Activated naive CD4-positive, alpha-beta T cell treated with anti-CD3 and anti-CD28 coated beads, Interleukin-2, amount 50 U/mL, for 16 hours (primary cell): Measurements from ENCODE around the gene RAB8B.

Source experiments
- DNase-seq: peaks from one replicate; pipeline ENCODE4 v3.0.0-alpha.2; 2020

Gene RAB8B

DNA sequence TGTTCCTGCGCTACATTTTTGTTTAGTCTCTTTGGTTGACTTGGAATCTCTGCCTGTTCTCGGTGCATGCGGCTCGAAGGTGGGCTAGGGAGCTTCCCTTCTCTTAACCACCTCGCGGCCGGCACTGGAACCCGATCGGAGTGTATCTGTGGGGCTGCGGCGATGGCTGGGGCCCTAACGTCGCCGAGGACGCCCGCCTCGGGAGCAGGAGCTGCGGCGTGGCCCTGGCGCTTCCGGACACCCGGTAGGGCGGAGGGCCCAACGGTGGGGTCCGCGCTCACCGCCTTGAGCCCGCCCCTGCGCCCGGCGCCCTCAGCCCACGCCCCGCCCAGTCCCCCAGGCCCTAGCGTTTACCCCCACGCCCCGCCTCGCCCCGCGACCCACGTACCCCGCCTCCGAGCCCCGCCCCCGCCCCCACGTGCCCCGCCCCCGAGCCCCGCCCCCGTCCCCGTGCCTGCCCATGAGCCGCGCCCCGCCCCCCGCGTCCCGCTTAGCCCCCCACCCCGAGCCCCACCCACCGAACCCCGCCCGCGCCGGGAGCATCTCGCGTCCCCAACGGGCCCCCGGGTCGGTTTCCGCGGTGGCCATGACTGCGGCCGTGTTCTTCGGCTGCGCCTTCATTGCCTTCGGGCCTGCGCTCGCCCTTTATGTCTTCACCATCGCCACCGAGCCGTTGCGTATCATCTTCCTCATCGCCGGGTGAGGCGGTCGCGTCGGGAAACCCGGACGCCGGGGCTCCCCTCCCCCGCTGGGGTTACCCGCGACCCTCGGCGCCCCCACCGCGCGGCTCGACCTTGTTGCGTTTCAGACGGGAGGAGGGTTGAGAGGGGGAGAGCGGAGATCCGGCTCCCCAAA, 87.9 kb downstream of the RAB8B start, which contains the start of gene APH1B:
TSS of gene APH1B (plus strand) at position 568 of the 855 bp plus-strand sequence. CDS start at position 587, 19 bp downstream.
- DNase-seq = peak; percentile 71

- DNase-seq = no peak
These were observed 88.6 kb downstream of the RAB8B start for GRCh38 chr15:63277893-63278456.

- no peak for DNase-seq
These were observed 93.7 kb downstream of the RAB8B start for GRCh38 chr15:63283126-63283525.

DNA sequence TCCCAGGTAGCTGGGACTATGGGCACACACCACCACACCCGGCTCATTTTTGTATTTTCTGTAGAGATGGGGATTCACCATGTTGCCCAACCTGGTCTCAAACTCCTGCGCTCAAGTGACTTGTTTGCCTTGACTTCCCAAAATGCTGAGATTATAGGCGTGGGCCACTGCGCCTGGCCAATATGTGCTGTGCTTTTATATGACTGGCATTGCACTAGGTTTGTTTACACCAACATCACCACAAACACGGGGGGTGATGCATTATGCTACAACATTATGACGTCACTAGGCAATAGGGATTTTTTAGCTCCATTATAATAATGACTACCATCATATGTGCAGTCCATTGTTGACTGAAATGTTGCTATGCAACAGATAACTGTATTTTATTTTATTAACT, 94.9 kb downstream of the RAB8B start:
- DNase-seq = no peak

- DNase-seq = no peak
These were observed 97.7 kb downstream of the RAB8B start for GRCh38 chr15:63287109-63287508.

- no peak for DNase-seq
These were observed 98.9 kb downstream of the RAB8B start for GRCh38 chr15:63288342-63288741.

DNA sequence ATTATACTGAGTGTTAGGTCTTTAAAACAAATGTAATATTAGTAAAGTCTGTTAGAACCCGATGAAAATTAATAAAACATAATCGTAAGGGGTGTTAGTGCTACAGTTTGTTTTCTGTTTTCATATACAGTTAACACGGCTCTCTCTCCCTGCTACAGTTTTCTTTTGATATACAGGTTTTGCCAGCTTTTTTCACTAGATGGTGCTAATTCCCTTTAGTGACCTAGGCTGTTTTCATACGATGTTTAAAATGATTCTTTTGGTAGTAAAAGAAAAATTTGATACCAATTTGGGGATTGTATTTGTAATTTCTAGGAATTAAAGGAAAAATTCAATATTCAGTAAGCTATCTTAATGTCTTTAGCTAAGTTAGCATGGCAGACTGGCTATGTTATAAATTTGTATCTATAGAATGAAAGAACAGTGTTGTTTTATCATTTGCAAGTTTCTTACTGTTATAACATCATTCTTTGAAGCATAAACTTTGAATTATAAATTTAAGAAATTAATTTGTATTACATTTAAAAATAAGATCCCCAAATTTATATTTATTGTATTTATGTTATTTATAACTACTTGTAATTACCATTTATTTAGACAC, 99.5 kb downstream of the RAB8B start:
- DNase-seq = no peak

- DNase-seq = no peak
These were observed 102.1 kb downstream of the RAB8B start for GRCh38 chr15:63291507-63291906.

DNA sequence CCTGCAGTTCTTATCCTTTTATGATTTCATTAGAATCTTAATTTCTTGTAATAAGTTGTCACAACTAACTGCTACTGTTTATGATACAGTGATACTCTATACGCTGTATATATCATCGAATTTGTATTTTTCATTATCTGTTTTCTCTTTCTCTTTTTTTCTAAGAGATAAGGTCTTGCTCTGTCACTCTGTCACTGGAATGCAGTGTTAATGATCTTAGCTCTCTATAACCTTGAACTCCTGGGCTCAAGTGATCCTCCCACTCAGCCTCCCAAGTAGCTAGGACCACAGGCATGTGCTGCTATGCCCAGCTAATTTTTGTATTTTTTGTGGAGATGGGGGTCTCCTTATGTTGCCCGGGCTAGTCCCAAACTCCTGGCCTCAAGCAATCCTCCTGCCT, 102.8 kb downstream of the RAB8B start:
- no peak for DNase-seq

- no peak for DNase-seq
These were observed 103.4 kb downstream of the RAB8B start for GRCh38 chr15:63292771-63293170.

GRCh38 chr15:63294359-63294758, 105.0 kb downstream of the RAB8B start:
- no peak for DNase-seq

DNA sequence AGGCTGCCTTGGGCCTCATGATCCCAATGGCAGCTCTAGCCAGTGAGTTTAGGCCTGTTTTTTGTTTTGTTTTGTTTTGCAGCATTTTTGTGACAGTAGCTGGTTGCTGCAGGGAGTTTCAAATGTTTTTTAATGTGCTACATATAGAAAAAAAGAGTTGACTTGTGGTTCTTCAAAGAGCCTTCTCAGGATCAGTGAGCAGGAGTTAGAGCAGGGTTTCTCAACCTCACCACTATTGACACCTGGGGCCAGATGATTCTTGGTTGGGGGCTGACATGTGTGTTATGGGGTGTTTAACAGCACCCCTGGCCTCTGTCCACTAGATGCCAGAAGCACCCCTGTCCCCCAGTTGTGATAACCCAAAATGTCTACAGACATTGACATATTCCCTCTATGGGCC, 105.9 kb downstream of the RAB8B start:
- no peak for DNase-seq

DNA sequence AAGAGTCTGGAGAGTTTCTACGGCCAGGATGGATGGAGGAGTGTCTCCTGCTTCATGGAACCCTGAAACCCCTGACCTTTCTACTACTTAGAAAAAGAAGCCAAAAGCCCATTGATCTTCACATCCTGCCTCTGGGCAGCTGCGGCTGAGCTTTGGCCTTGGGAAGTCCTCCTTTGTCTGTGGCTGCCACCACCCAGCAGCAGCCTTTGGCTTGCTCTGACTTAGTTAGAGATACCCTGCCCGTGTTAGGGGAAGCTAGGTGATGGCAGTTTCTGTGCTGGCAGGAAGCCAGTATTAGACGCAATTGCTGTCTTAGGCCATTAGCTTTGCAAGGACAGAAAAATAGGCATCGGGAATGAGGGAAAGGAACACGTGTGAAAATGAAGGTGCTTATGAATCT, 106.8 kb downstream of the RAB8B start:
- no peak for DNase-seq

DNA sequence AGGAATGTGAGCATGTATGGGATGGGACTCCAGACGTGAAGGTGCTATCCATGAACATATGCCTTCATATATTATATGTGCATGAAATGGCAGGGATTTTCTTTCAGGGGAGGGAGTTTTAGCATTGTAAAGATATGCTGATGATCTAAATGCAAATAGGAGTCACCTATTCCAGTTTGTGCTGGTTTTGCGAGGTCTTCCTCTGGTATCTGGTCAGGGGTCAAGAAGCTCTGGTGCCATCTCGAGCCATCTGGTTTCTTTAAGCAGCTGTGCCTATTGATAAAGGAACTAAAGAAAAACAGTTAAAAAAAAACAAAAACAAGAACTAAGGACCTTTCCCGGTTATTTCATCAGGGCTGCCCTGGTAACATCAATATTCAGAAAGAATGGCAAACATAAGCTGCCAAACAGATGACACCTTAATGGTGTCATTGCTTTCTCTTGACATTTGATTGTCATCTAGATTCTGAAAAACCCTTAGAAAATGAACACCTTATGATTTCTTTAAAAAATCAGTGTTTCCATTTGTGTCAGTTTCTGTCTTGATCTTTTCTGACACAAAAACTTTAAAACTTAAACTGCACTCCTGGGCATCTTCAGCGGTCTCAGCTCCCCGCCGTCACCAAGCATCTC, 110.7 kb downstream of the RAB8B start:
- no peak for DNase-seq

DNA sequence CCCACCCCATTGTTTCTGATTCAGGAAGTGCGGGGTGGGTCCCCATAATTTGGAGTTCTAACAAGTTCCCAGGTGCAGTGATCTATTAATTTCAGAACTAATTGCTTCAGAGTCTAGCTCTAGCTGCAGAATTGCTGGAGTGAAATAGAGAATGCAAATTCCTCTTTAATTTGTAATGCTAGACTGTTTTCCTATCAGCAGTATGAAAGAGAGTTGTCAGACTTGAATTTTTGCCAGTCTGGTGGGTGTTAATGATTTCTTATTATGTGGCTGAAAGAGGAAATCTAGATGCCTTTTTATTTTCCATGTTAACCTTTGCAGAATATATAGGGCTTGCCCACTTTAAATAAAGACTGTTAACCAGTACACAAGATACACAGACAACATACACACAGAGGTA, 111.7 kb downstream of the RAB8B start:
- no peak for DNase-seq

DNA sequence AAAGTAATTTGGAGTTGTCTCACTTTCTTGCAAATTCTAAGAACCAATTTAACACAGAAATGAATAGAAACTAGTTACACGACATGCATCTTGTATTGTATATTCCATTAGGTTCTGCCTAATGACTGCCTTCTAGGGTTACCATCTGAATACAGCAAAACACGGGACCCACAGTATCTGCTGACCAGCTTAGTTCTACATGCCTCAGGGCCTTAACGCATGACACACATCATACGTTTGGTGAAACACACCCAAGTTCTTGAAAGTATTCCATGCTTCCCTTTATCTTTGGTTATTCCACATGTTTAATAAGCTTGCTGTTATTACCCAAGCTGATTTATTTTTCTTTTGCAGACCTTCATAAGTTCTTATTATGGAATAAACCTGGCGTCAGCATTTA, 115.9 kb downstream of the RAB8B start:
- no peak for DNase-seq

DNA sequence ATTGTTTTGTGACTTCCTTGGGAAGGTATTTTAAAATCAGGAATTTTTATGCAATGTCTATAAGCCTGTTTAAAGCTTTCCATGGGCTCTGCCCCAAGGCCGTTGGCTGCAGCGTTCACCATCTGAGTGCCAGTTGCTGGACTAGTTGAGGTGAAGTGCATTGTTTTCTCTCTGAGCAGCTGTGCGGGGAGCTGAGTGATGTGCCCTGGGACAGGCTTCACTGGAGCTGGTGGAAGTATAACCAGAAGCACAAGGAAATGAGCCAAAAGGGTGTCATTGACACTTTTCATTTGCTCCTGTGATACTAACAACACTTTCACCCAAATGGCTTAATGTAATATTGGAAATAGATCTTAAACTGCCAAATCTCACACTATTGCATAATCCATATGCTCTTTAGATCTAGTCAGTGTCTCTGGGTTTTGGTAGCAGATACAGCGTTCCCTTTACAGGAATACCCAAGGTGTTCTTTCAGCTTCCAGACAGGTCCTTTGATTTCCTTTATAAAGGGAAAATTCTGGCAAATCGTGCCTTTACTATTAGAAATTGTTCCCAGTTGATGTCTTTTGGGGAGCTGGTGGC, 117.2 kb downstream of the RAB8B start:
- DNase-seq = no peak

GRCh38 chr15:63308491-63308890, 119.1 kb downstream of the RAB8B start:
- no peak for DNase-seq

- no peak for DNase-seq
These were observed 119.5 kb downstream of the RAB8B start for GRCh38 chr15:63308947-63309346.

- DNase-seq = no peak
These were observed 121.2 kb downstream of the RAB8B start for GRCh38 chr15:63310646-63311045.

- DNase-seq = no peak
These were observed 122.9 kb downstream of the RAB8B start for GRCh38 chr15:63312286-63312685.

DNA sequence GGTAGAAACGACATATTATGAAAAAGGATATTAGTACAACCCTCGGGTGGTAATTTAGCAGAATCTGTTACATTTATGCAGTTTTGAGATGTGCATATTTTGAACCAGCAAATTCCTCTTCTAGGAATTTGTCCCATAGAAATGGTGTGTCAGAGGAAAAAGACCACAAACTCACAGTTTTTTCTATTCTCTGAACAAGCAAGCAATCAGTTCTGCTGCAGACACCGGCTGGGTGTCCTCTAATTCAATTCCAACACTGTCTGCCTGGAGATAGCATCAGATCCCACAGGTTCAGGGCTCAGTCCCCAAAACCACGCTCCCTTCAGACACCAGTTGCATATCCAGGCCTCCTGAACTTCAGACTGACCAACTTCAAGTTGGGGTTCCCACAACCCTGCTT, 124.4 kb downstream of the RAB8B start:
- no peak for DNase-seq

DNA sequence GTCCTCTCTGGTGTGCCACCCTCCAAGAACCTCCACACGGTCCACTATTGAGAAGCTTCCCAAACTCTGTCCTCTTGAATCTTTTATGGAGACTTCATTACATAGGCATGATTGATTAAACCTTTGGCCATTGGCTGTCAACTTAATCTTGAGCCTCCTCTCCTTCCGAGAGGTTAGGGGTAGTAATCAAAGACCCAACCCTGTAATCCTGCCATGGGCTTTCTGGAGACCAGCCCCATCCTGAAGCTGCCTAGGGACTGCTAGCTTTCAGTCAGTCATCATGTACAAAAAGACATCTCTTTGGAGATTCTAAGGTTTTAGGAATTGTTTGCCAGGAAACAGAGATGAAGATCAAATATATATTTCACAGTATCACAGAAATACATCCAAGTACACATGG, 125.0 kb downstream of the RAB8B start:
- no peak for DNase-seq
